ENCODE measurements around the gene FARSA. TPM values are rescaled to one million over a fixed set of nuclear protein-coding genes. Genes with fewer than 3 reads are reported as not detected.
A peak's percentile ranks its signal among the peaks of the same experiment; 100 is the strongest.
"Not testable (repeated sequence)": the region's sequence is repeated elsewhere in the genome, so short reads cannot be mapped to it uniquely, and the experiment has no call there.

The FARSA gene
- 32.5 TPM for total RNA-seq
- 10 to 100 TPM; 38.1 to 48.8 (median 44.7) TPM for polyA plus RNA-seq (ENCODE audit: insufficient read depth in 1 of 8, insufficient read length in 8 of 8, low replicate concordance in 1 of 8)
- long read RNA-seq, donor 1, partial matches to known transcripts, result 0 of 6 reads
- long read RNA-seq, donor 1, other reads (novel, unspliced or antisense), result 0 of 6 reads
- long read RNA-seq, donor 2, partial matches to known transcripts, result 0 of 1 reads
- long read RNA-seq, donor 2, other reads (novel, unspliced or antisense), result 0 of 1 reads
- long read RNA-seq, donor 3, transcript FARSA-209 (6 exons, 864 nt), result minor isoform, 5 of 39 reads
- long read RNA-seq, donor 3, transcript FARSA-201 (13 exons, 1,814 nt), result major isoform, 14 of 39 reads
- long read RNA-seq, donor 3, partial matches to known transcripts, result 20 of 39 reads
- long read RNA-seq, donor 3, other reads (novel, unspliced or antisense), result 0 of 39 reads
- long read RNA-seq, donor 4, transcript FARSA-201 (13 exons, 1,814 nt), result major isoform, 7 of 304 reads
- long read RNA-seq, donor 4, partial matches to known transcripts, result 227 of 304 reads
- long read RNA-seq, donor 4, other reads (novel, unspliced or antisense), result 70 of 304 reads
- long read RNA-seq, donor 5, transcript FARSA-201 (13 exons, 1,814 nt), result major isoform, 20 of 59 reads
- long read RNA-seq, donor 5, transcript FARSA-209 (6 exons, 864 nt), result minor isoform, 6 of 59 reads
- long read RNA-seq, donor 5, partial matches to known transcripts, result 31 of 59 reads
- long read RNA-seq, donor 5, other reads (novel, unspliced or antisense), result 0 of 59 reads
- long read RNA-seq, donor 6, transcript FARSA-201 (13 exons, 1,814 nt), result major isoform, 14 of 29 reads
- long read RNA-seq, donor 6, partial matches to known transcripts, result 15 of 29 reads
- long read RNA-seq, donor 6, other reads (novel, unspliced or antisense), result 0 of 29 reads
- long read RNA-seq, donor 7, transcript FARSA-201 (13 exons, 1,814 nt), result major isoform, 14 of 25 reads
- long read RNA-seq, donor 7, partial matches to known transcripts, result 11 of 25 reads
- long read RNA-seq, donor 7, other reads (novel, unspliced or antisense), result 0 of 25 reads
- long read RNA-seq, donor 8, partial matches to known transcripts, result 0 of 4 reads
- long read RNA-seq, donor 8, other reads (novel, unspliced or antisense), result 0 of 4 reads
- long read RNA-seq, donor 9, partial matches to known transcripts, result 1,022 of 1,040 reads
- long read RNA-seq, donor 9, other reads (novel, unspliced or antisense), result 13 of 1,040 reads
- long read RNA-seq, donor 10, transcript FARSA-201 (13 exons, 1,814 nt), result major isoform, 10 of 1,096 reads
- long read RNA-seq, donor 10, partial matches to known transcripts, result 936 of 1,096 reads
- long read RNA-seq, donor 10, other reads (novel, unspliced or antisense), result 149 of 1,096 reads
- long read RNA-seq, donor 11, transcript FARSA-201 (13 exons, 1,814 nt), result major isoform, 6 of 145 reads
- long read RNA-seq, donor 11, partial matches to known transcripts, result 115 of 145 reads
- long read RNA-seq, donor 11, other reads (novel, unspliced or antisense), result 22 of 145 reads

GRCh38 chr19:12933287-12934072, at the start of gene FARSA:
Gene FARSA, minus strand, starts transcription at chr19:12933711. Its CDS starts 15 bp downstream, at chr19:12933696.
- Histone ChIP-seq H3K4me3 (ENCODE audit: low read length) (peak within 1 kb of the TSS; percentile 87), H3K27ac (ENCODE audit: low read length) (peak within 1 kb of the TSS; percentile 71), H3K9me3 (replicated peaks; ENCODE audit: control insufficient read depth, low read depth, low read length) (no peaks in the 10 kb centered on the region), H3K36me3 (ENCODE audit: control insufficient read depth, insufficient read depth, low read length) (peaks cover 24% of the 10 kb centered on the region), H3K27me3 (ENCODE audit: control insufficient read depth, insufficient read depth, low read length) (no peaks in the 10 kb centered on the region), H3K4me1 (ENCODE audit: control insufficient read depth, insufficient read depth, low read length) (peaks cover 21% of the 10 kb centered on the region)
- WGBS (ENCODE audit: insufficient coverage), result 5% methylated on average over 45 of the region's 51 CpGs
- peak; percentile 97 for DNase-seq

GRCh38 chr19:12983091-12983490, 49.6 kb upstream of the FARSA start:
- Histone ChIP-seq H3K9me3 (replicated peaks; ENCODE audit: control insufficient read depth, low read depth, low read length) (no peaks in the 10 kb centered on the region), H3K36me3 (ENCODE audit: control insufficient read depth, insufficient read depth, low read length) (no peaks in the 10 kb centered on the region), H3K27me3 (ENCODE audit: control insufficient read depth, insufficient read depth, low read length) (no peaks in the 10 kb centered on the region), H3K4me3 (ENCODE audit: low read length) (peak overlapping the region; percentile 36), H3K27ac (ENCODE audit: low read length) (no peak overlapping the region), H3K4me1 (ENCODE audit: control insufficient read depth, insufficient read depth, low read length) (peaks cover 31% of the 10 kb centered on the region)
- no peak for DNase-seq
- 71% methylated on average over 10 of the region's 10 CpGs for WGBS (ENCODE audit: insufficient coverage)

GRCh38 chr19:12982648-12983047, 49.1 kb upstream of the FARSA start:
- no peak for DNase-seq
- no peaks in the 10 kb centered on the region for H3K27me3 ChIP-seq (ENCODE audit: control insufficient read depth, insufficient read depth, low read length)
- peaks cover 33% of the 10 kb centered on the region for H3K4me1 ChIP-seq (ENCODE audit: control insufficient read depth, insufficient read depth, low read length)
- no peaks in the 10 kb centered on the region for H3K36me3 ChIP-seq (ENCODE audit: control insufficient read depth, insufficient read depth, low read length)
- H3K4me3 ChIP-seq (ENCODE audit: low read length), result no peak overlapping the region
- no peak overlapping the region for H3K27ac ChIP-seq (ENCODE audit: low read length)
- WGBS (ENCODE audit: insufficient coverage), result 80% methylated on average over 2 of the region's 6 CpGs
- H3K9me3 ChIP-seq (replicated peaks; ENCODE audit: control insufficient read depth, low read depth, low read length), result no peaks in the 10 kb centered on the region

- no peak for DNase-seq
- Histone ChIP-seq H3K9me3 (replicated peaks; ENCODE audit: control insufficient read depth, low read depth, low read length) (no peaks in the 10 kb centered on the region), H3K4me3 (ENCODE audit: low read length) (no peak overlapping the region), H3K36me3 (ENCODE audit: control insufficient read depth, insufficient read depth, low read length) (no peaks in the 10 kb centered on the region), H3K27ac (ENCODE audit: low read length) (no peak overlapping the region), H3K4me1 (ENCODE audit: control insufficient read depth, insufficient read depth, low read length) (peaks cover 30% of the 10 kb centered on the region), H3K27me3 (ENCODE audit: control insufficient read depth, insufficient read depth, low read length) (no peaks in the 10 kb centered on the region)
- 85% methylated on average over 3 of the region's 3 CpGs for WGBS (ENCODE audit: insufficient coverage)
Observed at GRCh38 chr19:12979974-12980373, 46.5 kb upstream of the FARSA start.

- not testable (repeated sequence) for H3K36me3 ChIP-seq (ENCODE audit: control insufficient read depth, insufficient read depth, low read length); H3K4me3 ChIP-seq (ENCODE audit: low read length); H3K27ac ChIP-seq (ENCODE audit: low read length); H3K27me3 ChIP-seq (ENCODE audit: control insufficient read depth, insufficient read depth, low read length); DNase-seq; H3K9me3 ChIP-seq (replicated peaks; ENCODE audit: control insufficient read depth, low read depth, low read length)
- WGBS (ENCODE audit: insufficient coverage), result 84% methylated on average over 3 of the region's 7 CpGs
- peaks cover 19% of the 10 kb centered on the region for H3K4me1 ChIP-seq (ENCODE audit: control insufficient read depth, insufficient read depth, low read length)
Observed at GRCh38 chr19:12976109-12976508, 42.6 kb upstream of the FARSA start.

GRCh38 chr19:12975221-12975741, 41.8 kb upstream of the FARSA start:
- Histone ChIP-seq H3K9me3 (replicated peaks; ENCODE audit: control insufficient read depth, low read depth, low read length) (no peaks in the 10 kb centered on the region), H3K27me3 (ENCODE audit: control insufficient read depth, insufficient read depth, low read length) (no peaks in the 10 kb centered on the region), H3K36me3 (ENCODE audit: control insufficient read depth, insufficient read depth, low read length) (no peaks in the 10 kb centered on the region), H3K27ac (ENCODE audit: low read length) (no peak overlapping the region), H3K4me3 (ENCODE audit: low read length) (no peak overlapping the region), H3K4me1 (ENCODE audit: control insufficient read depth, insufficient read depth, low read length) (peaks cover 19% of the 10 kb centered on the region)
- WGBS (ENCODE audit: insufficient coverage), result 73% methylated on average over 11 of the region's 17 CpGs
- no peak for DNase-seq

GRCh38 chr19:12974301-12975220, 41.0 kb upstream of the FARSA start:
- peaks cover 24% of the 10 kb centered on the region for H3K4me1 ChIP-seq (ENCODE audit: control insufficient read depth, insufficient read depth, low read length)
- no peaks in the 10 kb centered on the region for H3K9me3 ChIP-seq (replicated peaks; ENCODE audit: control insufficient read depth, low read depth, low read length)
- H3K4me3 ChIP-seq (ENCODE audit: low read length), result no peak overlapping the region
- H3K36me3 ChIP-seq (ENCODE audit: control insufficient read depth, insufficient read depth, low read length), result no peaks in the 10 kb centered on the region
- peak overlapping the region; percentile 59 for H3K27ac ChIP-seq (ENCODE audit: low read length)
- WGBS (ENCODE audit: insufficient coverage), result 32% methylated on average over 13 of the region's 19 CpGs
- no peaks in the 10 kb centered on the region for H3K27me3 ChIP-seq (ENCODE audit: control insufficient read depth, insufficient read depth, low read length)
- peak; percentile 59 for DNase-seq

GRCh38 chr19:12973236-12973635, 39.7 kb upstream of the FARSA start:
- Histone ChIP-seq H3K9me3 (replicated peaks; ENCODE audit: control insufficient read depth, low read depth, low read length) (no peaks in the 10 kb centered on the region), H3K4me1 (ENCODE audit: control insufficient read depth, insufficient read depth, low read length) (peaks cover 29% of the 10 kb centered on the region), H3K27me3 (ENCODE audit: control insufficient read depth, insufficient read depth, low read length) (no peaks in the 10 kb centered on the region), H3K4me3 (ENCODE audit: low read length) (no peak overlapping the region), H3K27ac (ENCODE audit: low read length) (no peak overlapping the region), H3K36me3 (ENCODE audit: control insufficient read depth, insufficient read depth, low read length) (no peaks in the 10 kb centered on the region)
- 73% methylated on average over 16 of the region's 16 CpGs for WGBS (ENCODE audit: insufficient coverage)
- no peak for DNase-seq
